ENCODE results near the gene OR6Y1. TPM values are rescaled to one million over a fixed set of nuclear protein-coding genes. Genes with fewer than 3 reads are reported as not detected.

Gene OR6Y1
- total RNA-seq = not detected
- total RNA-seq (2013) = not detected

- DNase-seq (no peak), ATAC-seq (no peak)
- Mint-ChIP-seq H3K4me3 (no peak within 1 kb of the TSS), H3K4me1 (no peaks in the 10 kb centered on the region), H3K9me3 (no peaks in the 10 kb centered on the region), H3K36me3 (no peaks in the 10 kb centered on the region), H3K27me3 (ENCODE audit: low read depth in 2 of 2) (peaks cover 13 to 38% of the 10 kb centered on the region in 2 donors), H3K27ac (no peak within 1 kb of the TSS)
- Histone ChIP-seq H3K36me3 (ENCODE audit: control insufficient read depth, insufficient read depth, low read length) (no peaks in the 10 kb centered on the region), H3K4me1 (ENCODE audit: control insufficient read depth, insufficient read depth, low read length) (no peaks in the 10 kb centered on the region), H3K9me3 (ENCODE audit: control insufficient read depth, insufficient read depth, low read length) (no peaks in the 10 kb centered on the region), H3K27ac (ENCODE audit: low read length) (no peak within 1 kb of the TSS), H3K27me3 (ENCODE audit: control insufficient read depth, insufficient read depth, low read length) (no peaks in the 10 kb centered on the region), H3K4me3 (ENCODE audit: low read length) (no peak within 1 kb of the TSS)
- intact Hi-C loops (cut with micrococcal nuclease) = loop anchor here (10.0 kb wide), 1 partner anchor 60 kb away; no protein-coding TSS in a partner anchor
- WGBS (ENCODE audit: insufficient coverage) = 72% methylated on average over 2 of the region's 3 CpGs
- TF ChIP-seq CTCF (IDR thresholded peaks at IDR 0.05) = no peak
Observed at GRCh38 chr1:158554352-158554751, at the start of gene OR6Y1. Gene OR6Y1, minus strand, starts transcription at chr1:158554405. Its CDS starts 6,300 bp downstream, at chr1:158548105.

GRCh38 chr1:158600735-158601134 is 46.5 kb upstream of the OR6Y1 start:
- WGBS (ENCODE audit: insufficient coverage) = no CpG with 5 or more reads among the region's 2 CpGs

GRCh38 chr1:158586942-158587341 is 32.7 kb upstream of the OR6Y1 start:
- peaks cover 10% of the 10 kb centered on the region for H3K9me3 ChIP-seq (ENCODE audit: control insufficient read depth, insufficient read depth, low read length)
- H3K36me3 ChIP-seq (ENCODE audit: control insufficient read depth, insufficient read depth, low read length) = no peaks in the 10 kb centered on the region
- TF ChIP-seq CTCF (IDR thresholded peaks at IDR 0.05) = no peak
- Mint-ChIP-seq H3K4me3 (no peak overlapping the region), H3K36me3 (peaks cover 7% of the 10 kb centered on the region), H3K27me3 (ENCODE audit: low read depth in 2 of 2) (peaks cover 22 to 36% of the 10 kb centered on the region in 2 donors), H3K4me1 (no peaks in the 10 kb centered on the region), H3K9me3 (peaks cover 7% of the 10 kb centered on the region in 2 donors), H3K27ac (no peak overlapping the region)
- H3K27me3 ChIP-seq (ENCODE audit: control insufficient read depth, insufficient read depth, low read length) = peaks cover 7% of the 10 kb centered on the region
- WGBS (ENCODE audit: insufficient coverage) = 95% methylated on average over 1 of the region's 1 CpG
- intact Hi-C loops (cut with micrococcal nuclease) = no loop called here
- no peak overlapping the region for H3K4me3 ChIP-seq (ENCODE audit: low read length)
- H3K4me1 ChIP-seq (ENCODE audit: control insufficient read depth, insufficient read depth, low read length) = no peaks in the 10 kb centered on the region
- H3K27ac ChIP-seq (ENCODE audit: low read length) = no peak overlapping the region
- no peak for ATAC-seq
- no peak for DNase-seq

More at GRCh38 chr1:158600735-158601134, 46.5 kb upstream of the OR6Y1 start:
- Histone ChIP-seq H3K27ac (ENCODE audit: low read length) (no peak overlapping the region), H3K9me3 (ENCODE audit: control insufficient read depth, insufficient read depth, low read length) (peaks cover 12% of the 10 kb centered on the region), H3K27me3 (ENCODE audit: control insufficient read depth, insufficient read depth, low read length) (peaks cover 3% of the 10 kb centered on the region), H3K36me3 (ENCODE audit: control insufficient read depth, insufficient read depth, low read length) (no peaks in the 10 kb centered on the region), H3K4me1 (ENCODE audit: control insufficient read depth, insufficient read depth, low read length) (no peaks in the 10 kb centered on the region), H3K4me3 (ENCODE audit: low read length) (no peak overlapping the region)
- no peak for TF ChIP-seq CTCF (IDR thresholded peaks at IDR 0.05)
- no peak for ATAC-seq
- no peak overlapping the region for H3K4me3 Mint-ChIP-seq
- peaks cover 10% of the 10 kb centered on the region in 2 donors for H3K4me1 Mint-ChIP-seq
- intact Hi-C loops (cut with micrococcal nuclease) = no loop called here
- peaks cover 8 to 12% of the 10 kb centered on the region in 2 donors for H3K9me3 Mint-ChIP-seq
- peaks cover 6% of the 10 kb centered on the region for H3K36me3 Mint-ChIP-seq
- no peak for DNase-seq
- H3K27ac Mint-ChIP-seq = no peak overlapping the region
- peaks cover 14 to 24% of the 10 kb centered on the region in 2 donors for H3K27me3 Mint-ChIP-seq (ENCODE audit: low read depth in 2 of 2)

- H3K9me3 Mint-ChIP-seq = peaks cover 5% of the 10 kb centered on the region in 2 donors
Observed at GRCh38 chr1:158583962-158584361, 29.8 kb upstream of the OR6Y1 start.

More at GRCh38 chr1:158583962-158584361, 29.8 kb upstream of the OR6Y1 start:
- Histone ChIP-seq H3K9me3 (ENCODE audit: control insufficient read depth, insufficient read depth, low read length) (peaks cover 10% of the 10 kb centered on the region), H3K27ac (ENCODE audit: low read length) (no peak overlapping the region), H3K27me3 (ENCODE audit: control insufficient read depth, insufficient read depth, low read length) (peaks cover 5% of the 10 kb centered on the region), H3K36me3 (ENCODE audit: control insufficient read depth, insufficient read depth, low read length) (no peaks in the 10 kb centered on the region), H3K4me1 (ENCODE audit: control insufficient read depth, insufficient read depth, low read length) (no peaks in the 10 kb centered on the region), H3K4me3 (ENCODE audit: low read length) (no peak overlapping the region)
- DNase-seq (no peak), ATAC-seq (no peak)
- H3K4me1 Mint-ChIP-seq = no peaks in the 10 kb centered on the region
- peaks cover 7% of the 10 kb centered on the region for H3K36me3 Mint-ChIP-seq
- no peak overlapping the region for H3K27ac Mint-ChIP-seq
- TF ChIP-seq CTCF (IDR thresholded peaks at IDR 0.05) = no peak
- intact Hi-C loops (cut with micrococcal nuclease) = no loop called here
- WGBS (ENCODE audit: insufficient coverage) = 86% methylated on average over 1 of the region's 4 CpGs
- peaks cover 17 to 49% of the 10 kb centered on the region in 2 donors for H3K27me3 Mint-ChIP-seq (ENCODE audit: low read depth in 2 of 2)
- no peak overlapping the region for H3K4me3 Mint-ChIP-seq

All from natural killer cell (primary cell).